Measurements from ENCODE around the gene CARMIL1.

CARMIL1 gene

DNA sequence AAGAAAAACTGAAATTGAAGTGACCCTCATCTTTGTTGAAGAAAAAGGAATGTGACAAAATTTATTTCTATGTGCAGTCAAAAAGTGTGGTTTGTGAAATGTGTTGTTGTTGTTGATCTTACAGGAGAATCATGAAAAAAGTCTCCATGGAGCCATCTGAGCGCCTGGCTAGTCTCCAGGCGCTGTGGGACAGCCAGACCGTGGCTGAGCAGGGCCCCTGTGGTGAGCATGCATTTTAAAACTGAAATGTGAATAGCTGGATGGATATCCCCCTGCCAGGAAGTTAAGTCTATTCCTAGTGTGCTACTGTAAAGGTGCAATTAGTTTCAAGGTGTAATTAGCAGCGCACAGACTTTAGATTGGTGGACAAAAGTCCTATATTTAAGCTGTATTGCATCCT is 170.6 kb downstream of the CARMIL1 start:
- no peak for DNase-seq

DNA sequence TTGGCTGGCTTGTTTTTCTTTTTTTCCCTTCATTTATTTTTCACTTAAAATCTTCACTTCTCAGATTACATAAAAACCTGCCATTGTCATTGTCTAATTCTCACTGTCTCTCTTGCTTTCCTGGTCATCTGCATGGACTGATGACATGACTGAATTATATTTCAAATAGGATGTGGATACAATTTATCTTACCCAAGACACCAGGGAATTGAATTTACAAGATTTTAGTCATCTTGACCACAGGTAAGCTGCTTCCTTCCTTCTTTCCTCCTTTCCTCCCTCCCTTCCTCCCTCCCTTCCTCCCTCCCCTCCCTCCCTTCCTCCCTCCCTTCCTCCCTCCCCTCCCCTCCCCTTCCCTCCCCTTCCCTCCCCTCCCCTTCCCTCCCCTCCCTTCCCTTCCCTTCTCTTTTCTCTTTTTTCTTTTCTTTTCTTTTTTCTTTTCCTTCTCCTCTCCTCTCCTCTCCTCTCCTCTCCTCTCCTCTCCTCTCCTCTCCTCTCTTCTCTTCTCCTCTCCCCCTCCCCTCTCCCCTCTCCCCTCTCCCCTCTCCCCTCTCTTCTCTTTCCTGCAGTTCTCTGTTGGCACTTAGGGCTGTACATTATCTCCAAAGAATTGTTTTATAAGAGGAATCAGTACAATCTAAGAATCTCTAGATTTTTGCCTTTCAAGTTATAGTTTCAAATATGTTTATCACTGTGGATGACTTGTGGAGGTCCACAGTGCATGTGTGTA is 171.5 kb downstream of the CARMIL1 start:
- no peak for DNase-seq

DNA sequence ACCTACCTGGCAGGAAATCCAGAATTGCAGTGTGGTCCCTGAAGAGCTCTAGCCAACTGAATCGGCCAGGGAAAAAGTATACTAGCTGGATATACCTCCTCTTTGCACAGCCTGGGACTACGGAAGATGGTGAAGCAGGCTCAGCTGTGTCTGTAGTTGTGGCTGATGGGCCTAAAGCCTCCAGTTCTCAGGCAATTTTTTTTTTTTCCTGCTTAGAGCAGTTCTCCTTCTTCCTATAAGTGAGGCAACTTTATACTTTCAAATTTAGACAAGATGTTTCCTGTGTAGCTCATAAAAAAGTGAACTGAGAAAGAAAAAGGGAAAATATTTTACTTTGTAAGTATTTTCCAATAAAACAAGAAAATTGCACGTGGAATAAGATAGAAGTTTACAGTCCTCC is 172.9 kb downstream of the CARMIL1 start:
- no peak for DNase-seq

DNA sequence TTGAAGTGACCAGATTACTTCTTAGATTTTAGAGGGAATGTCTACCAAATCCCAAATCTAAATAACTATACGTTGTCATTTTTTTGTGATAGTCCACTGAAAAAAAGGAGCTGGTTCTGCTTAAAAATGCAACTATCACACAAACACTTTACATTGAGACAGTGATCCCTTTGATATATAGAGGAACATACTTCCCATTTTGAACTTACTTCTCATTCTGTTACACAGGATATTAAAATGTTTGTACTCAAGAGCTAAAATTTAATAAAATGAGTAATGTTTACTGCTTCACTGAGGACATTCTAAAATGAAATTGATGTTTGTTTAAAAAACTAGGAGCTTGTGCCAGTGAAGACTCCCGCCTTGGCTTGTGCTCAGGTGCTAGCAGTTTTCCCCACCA is 174.1 kb downstream of the CARMIL1 start:
- no peak for DNase-seq

DNA sequence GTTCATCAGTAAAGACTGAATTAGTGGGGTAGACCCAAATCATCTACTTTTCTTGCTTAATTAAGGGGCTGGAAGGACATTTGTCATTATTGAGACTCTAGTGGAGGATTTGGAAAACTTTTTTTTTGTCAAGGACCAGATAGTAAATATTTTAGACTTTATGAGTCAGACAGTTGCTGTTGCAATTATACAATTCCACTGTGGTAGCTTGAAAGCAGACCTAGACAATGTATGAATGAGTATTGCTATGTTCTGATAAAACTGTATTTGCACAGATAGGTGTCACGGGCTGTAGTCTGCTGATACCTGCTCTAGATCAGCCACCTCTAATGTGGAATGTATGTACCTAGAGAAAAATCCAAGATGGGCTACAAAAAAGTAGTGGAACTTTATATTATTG is 175.0 kb downstream of the CARMIL1 start:
- no peak for DNase-seq

DNA sequence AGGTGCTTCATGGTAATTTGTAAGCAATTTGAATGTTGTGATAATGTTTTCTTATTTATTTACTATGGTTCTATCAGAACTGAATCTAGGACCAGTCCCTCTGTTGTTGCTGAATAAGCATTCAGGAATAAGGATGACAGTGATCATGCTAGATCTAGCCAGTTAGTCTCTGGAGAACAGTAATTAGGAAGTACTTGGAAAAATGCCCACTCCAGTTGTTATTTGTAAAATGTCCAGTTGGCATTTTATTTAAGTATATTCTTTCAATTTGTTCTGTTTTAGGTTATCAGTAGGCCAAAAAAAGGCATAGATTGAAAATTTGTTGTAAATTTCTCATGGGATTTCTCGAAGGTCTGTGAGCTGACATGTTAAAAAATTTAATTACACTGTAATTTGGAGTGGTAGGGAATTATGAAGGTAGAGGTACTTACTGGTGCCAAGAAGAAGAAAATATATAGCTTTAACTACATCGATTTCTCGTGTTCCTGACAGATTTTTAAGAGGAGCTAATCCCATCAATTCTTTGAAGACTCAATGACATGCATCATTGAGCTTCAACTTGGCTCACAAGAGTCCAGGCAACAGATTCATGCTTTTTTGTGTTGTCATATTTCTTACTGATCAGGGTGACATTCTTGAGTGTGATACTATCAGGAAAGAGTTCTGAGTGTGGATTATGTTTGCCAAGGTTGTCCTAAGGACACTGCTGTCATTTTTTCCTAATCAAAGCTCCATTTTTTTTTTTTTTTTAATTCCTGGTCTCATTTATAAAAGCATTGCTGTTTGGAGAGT is 177.3 kb downstream of the CARMIL1 start:
- DNase-seq: no peak

DNA sequence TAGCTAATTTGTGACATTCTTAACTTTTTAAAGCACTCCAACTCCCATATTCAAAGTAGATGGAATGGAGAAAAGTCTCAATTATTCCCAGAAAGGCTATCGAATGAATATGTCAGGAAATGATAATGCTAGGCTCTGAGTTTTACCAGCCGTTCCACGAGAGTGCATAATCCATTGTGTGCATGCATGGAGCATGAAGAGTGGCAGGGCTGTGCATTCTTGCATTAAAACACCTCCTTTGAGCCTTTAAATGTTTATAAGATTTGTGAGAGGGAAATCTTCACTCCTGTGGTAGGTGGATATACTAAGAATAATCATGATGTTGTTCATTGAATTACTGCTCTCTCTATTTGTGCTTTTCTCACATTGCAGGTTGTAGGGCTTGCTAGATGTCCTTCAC is 178.3 kb downstream of the CARMIL1 start:
- DNase-seq: no peak

DNA sequence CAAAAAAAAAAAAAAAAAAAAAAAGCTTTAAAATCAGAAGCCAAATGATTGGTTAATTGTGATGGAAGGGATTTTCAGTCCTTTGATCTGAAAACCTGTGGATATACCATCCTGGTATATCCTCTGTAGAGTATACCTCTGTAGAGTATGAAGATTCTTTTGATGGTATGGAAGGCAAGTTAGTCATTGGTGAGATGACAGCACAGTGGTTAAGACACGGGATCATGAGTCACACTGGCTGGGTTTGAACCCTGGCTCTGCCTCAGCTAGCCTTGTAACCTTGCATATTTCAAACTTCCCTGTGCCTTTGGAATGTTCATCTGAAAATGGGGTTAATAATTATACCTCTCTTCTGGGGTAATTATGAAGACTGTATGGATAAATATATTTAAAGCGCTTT is 179.3 kb downstream of the CARMIL1 start:
- DNase-seq: no peak

DNA sequence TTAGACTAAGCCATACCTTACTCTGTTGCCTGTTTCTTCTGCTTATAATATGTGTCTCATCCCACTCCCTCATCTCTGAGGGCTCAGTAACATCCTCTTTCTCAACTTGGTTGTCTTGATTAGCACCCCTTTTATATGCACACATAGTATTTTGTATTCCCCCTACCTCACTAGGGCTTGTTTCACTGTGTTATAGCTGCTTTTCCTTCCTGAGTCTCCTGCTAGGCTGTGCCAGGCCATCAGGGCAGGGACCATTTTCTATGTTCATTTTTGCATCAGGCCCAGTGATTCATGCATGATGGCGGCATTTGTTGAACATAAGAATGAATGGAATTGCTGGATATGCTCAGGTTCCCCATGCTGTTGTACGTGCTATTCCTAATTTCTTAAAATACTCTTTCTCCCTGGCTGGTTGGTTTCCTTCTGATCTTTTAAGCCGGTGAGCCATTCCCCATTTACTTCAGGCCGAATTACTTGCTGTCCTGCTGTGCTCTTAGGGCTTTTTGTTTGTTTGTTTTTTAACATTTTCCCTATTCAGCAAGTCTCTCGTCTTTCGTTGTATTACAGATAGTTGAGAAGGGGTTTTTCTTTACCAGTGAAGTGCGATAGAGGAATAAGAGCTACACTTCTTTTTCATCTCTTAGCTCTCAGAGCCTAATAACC is 183.2 kb downstream of the CARMIL1 start:
- DNase-seq: no peak

DNA sequence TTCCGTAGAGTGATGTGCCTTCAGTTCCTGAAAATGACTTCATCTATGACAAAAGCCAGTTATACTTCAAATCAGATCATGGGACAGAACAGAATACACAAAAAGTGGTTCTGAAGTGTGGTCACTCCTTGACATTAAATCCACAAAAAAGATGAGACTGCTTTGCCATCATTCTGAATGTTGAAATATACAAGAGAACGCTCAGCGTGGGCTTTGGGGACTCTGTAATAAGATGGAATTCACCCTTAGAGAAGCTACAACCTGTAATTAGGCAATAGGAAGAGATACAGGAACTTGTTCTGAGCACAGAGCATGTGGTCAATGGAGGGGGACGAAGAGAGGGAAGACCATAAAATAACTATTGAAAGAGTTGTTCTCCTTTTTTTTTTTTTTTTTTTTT is 184.3 kb downstream of the CARMIL1 start:
- DNase-seq: no peak

DNA sequence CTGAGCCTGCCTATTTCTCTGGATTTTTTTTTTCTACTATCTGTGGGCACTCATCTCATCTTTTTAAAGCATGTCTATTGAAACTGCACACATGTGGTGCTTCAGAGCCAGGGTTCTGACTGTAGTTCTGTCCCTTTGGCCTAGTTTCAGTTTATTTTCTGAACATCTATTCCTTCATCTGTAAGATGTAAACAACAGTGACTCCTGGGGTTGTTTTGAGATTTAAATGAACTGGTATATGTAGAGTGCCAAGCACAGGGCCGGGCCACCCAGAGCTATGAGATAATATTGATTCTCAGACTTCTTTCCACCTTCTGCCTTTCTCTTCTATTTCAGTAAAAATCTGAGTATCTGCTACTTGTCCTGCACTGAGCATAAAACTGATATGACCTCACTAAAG is 185.1 kb downstream of the CARMIL1 start:
- DNase-seq: no peak

DNA sequence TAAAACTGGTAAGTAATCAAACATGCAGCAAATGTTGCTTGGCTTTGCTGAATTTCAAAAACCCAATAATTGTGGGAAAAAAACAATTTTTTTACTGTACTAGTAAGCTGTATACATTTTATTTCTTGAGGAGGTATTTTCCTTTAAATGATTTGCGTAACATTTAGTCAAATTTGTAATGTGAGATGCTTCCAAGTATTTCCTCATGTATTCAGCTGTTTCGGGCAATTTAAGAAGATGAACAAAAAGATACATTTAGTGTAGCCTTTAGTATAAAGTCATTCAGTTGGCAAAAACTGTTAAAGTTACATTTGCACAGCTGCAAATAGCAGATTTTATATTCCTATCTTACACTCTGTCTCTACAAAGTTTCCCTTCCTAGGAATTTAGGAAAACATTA is 186.8 kb downstream of the CARMIL1 start:
- DNase-seq: no peak

DNA sequence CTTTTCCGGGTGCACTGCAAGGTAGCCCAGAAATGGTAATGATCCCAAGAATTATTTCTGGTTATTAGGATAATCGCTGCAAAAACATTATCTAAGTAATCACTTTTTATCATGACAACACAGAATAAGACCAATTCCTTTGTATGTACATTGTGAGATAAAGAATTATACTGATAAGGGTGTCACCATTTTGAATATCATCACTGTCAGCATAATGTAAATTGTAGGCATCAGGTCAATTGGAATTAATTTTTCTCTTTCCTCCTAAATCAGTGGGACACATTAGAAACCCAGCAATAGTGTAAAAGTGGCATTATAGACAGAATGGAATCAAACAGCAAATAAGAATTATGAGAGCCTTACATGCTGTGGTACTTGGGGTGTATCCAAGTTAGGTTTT is 189.7 kb downstream of the CARMIL1 start:
- DNase-seq: no peak

DNA sequence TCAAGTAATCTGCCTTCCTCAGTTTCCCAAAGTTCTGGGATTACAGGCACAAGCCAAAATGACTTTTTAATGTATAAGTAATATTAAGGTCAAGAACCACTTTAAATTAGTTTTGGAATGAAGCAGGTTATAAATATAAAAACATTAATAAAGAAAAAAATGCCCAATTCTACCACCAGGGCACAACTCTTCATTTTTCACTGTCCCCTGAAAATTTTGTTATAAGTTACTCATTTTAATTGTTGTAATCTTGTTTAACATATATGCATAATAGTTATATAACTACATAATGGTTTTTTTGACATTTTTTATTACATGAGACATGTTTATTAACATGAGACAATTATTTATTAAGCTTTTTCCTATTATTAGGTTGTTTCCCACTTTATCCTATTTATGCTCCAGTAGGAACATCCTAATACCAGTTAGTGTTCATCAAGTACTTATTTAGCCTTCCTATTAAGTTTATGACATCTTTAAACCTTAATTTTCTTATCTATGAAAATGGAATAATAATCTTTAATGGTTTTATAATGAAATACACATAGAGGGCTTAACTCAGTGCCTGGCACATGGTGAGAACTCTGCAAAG is 190.7 kb downstream of the CARMIL1 start:
- no peak for DNase-seq

DNA sequence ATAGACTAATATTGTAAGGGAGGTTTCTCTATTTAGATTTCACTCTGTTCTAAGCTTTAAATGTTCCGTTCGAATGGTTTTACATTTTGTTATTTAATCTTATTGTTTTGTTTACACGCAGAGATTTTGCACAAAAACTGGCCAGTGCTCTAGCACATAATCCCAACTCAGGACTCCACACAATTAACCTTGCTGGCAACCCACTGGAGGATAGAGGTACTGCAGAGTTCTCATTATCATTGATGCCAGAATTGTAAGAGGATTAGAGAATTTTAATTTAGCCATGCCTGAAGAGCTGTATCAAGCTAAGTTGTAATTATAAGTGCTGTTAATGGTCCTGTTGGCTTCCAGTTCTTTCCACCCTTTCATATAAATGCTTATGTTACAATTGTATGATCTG is 193.1 kb downstream of the CARMIL1 start:
- no peak for DNase-seq

DNA sequence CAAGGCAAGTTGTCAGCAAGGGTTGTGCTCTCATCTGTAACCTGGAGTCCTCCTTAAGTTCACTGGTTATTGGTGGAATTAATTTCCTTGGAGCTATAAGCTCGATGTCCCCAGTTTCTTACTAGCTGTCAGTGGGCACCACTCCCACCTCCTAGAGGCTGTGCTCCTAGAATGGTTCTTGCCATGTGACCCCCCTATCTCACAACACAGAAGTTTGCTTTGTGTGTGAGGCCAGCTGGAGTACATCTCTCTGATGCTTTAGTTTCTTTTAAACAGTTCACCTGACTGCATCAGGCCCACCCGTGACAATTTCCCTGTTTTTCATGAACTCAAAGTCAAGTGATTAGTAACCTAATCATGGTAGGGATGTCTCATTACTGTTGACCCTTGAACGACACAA is 193.7 kb downstream of the CARMIL1 start:
- DNase-seq: no peak

DNA sequence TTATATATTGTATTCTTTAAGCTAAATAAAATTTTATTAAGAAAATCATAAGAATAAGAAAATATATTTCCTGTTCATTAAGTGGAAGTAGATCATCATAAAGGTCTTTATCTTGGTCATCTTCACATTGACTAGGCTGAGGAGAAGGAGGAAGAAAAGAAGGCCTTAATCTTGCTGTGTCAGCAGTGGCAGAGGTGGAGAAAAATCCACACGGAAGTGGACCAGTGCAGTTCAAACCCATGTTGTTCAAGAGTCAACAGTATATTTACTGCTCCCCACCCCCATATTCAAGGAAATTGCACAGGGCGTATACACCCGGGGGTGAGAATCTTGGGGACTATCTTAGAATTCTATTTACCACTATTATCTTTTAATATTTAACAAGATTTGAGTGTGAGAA is 194.3 kb downstream of the CARMIL1 start:
- DNase-seq: no peak

DNA sequence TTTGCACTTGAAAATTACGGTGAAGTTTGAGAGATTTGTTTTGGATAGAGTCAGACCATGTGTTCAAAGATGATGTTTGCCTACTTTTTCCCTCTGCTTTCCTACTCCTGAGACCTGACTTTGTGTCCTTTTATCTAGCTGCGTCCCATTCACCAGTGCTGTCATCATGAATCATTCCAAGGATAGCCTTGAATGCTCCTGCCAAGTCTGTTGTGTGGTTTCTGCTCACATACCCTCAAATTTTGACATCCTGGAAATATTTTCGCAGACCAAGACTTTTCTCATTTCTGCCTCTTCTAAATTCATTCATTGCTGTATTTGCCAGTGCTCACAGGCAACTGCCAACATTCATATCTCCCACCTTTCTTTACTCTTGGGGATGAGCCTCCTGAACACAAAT is 197.0 kb downstream of the CARMIL1 start:
- no peak for DNase-seq

DNA sequence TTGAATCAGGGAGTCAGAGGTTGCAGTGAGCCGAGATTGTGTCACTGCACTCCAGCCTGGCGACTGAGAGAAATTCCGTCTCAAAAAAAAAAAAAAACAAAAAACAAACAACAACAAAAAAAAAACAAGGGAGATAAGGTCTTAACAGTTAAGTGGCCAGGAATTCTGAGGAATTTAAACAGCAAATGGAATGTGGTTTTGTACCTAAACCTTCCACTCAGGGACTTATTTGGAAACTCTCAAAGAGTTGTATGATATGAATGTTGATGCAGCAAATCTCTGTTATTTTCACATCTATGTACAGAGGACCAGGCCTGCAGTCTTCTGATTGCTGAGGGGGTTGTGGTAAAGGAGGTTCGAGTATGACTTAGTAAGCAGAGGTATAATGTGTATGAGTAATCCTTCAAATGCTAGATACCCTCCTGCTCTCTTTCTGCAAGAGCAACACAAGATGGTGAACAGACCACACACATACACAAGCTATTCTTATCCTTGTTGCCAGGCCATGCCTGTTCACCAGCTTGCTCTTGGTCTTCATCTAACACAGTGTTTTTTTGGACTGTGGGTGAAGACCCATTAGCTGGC is 197.9 kb downstream of the CARMIL1 start:
- no peak for DNase-seq

DNA sequence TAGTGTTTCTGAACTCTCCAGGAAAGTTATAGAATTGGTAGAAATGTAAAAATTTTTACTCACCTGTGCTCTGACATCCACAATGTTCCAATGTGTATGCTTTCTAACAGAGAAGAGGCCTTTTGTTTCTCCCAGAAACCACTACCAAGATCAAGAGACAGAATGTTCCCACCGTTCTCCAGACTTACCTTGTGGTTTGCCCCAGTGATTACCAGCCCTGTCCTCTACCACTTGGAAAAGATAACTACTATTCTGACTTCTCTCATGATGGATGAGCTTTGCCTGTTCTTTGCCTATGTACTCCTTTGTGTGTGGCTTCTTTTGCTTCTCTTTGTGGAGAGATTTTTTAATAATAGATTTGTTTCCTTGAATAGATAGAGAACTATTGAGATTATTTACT is 199.8 kb downstream of the CARMIL1 start:
- no peak for DNase-seq

DNA sequence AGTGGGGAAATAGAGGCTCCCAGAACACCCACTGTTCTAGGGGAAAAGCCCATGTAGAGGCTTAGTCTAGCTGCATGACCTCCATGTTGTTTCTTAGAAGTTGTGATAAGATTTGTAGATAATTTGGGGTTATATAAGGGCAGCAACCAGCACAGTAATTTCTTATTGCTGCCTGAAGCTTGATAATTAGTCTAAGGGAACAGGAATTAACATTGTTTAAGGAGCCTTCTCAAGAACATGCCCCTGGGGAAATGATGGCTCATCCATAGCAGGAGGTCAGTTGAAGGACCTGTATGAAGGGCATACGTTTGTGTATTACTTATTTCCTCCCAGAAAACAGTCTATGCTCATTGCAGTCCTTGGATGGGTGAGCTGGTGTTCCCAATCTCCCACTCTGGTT is 202.1 kb downstream of the CARMIL1 start:
- DNase-seq: no peak

DNA sequence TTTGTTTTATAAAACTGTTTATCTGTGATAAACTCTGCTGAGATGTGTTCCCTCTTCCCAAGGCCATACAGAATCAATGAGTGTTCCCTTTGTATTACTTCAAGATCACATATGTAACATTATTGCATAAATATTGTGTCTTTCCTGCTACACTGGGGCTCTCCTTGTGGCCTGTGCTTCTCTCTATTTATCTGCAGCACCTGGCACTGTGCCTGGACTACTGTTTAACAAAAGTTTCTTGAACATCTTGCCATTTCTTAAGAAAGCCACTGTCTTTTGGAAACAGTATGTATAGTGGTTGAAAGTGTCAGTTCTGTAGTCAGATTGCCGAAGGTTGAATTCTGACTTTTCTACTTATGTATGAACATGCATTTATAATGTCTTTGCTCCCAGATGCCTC is 203.8 kb downstream of the CARMIL1 start:
- no peak for DNase-seq

DNA sequence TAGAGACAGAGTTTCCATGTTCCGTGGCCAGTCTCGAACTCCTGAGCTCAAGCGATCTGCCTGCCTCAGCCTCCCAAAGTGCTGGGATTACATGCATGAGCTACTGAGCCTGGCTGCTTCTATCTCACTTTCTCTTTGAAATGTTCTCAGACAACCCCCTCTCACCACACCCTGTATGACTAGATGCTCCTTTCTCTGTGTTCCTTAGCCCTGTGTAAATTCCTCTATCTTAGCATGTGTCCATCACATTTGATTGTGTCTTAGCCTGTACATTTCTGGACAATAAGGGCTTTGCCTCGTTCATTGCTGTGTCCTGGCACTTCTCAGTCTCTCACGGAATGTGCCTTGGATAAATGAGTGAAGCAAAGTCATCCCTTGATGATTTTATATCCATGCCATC is 204.8 kb downstream of the CARMIL1 start:
- no peak for DNase-seq

Measured in NK-92 treated with Interleukin-12 subunit alpha and Interleukin-12 subunit beta, amount 100 ng/mL, for 24 hours (cell line).